NCI-H1417 treated with DMSO at 0.1 percent for 48 hours (cell line): ENCODE data around the gene PRKAG2.
"Not testable (repeated sequence)": the region's sequence is repeated elsewhere in the genome, so short reads cannot be mapped to it uniquely, and the experiment has no call there.

ENCODE experiments used
- DNase-seq: peaks from one replicate; lab custom pipeline; 2025; lab: John Stamatoyannopoulos, UW

PRKAG2 gene

GRCh38 chr7:151834271-151835035 is 42.5 kb downstream of the PRKAG2 start:
- DNase-seq, result no peak

GRCh38 chr7:151833691-151834090 is 43.2 kb downstream of the PRKAG2 start:
- no peak for DNase-seq

GRCh38 chr7:151833213-151833651 is 43.7 kb downstream of the PRKAG2 start:
- no peak for DNase-seq

GRCh38 chr7:151832656-151833055 is 44.3 kb downstream of the PRKAG2 start:
- no peak for DNase-seq

- DNase-seq, result no peak
These were observed 44.8 kb downstream of the PRKAG2 start for GRCh38 chr7:151832138-151832537.

- DNase-seq, result no peak
These were observed 45.3 kb downstream of the PRKAG2 start for GRCh38 chr7:151831606-151832005.

- no peak for DNase-seq
These were observed 46.6 kb downstream of the PRKAG2 start for GRCh38 chr7:151830121-151830830.

- no peak for DNase-seq
These were observed 47.2 kb downstream of the PRKAG2 start for GRCh38 chr7:151829707-151830106.

GRCh38 chr7:151827620-151828019 is 49.3 kb downstream of the PRKAG2 start:
- no peak for DNase-seq

- not testable (repeated sequence) for DNase-seq
These were observed 50.6 kb downstream of the PRKAG2 start for GRCh38 chr7:151826316-151826715.

GRCh38 chr7:151825721-151826120 is 51.2 kb downstream of the PRKAG2 start:
- no peak for DNase-seq

- no peak for DNase-seq
These were observed 52.5 kb downstream of the PRKAG2 start for GRCh38 chr7:151824373-151824933.

- no peak for DNase-seq
These were observed 53.1 kb downstream of the PRKAG2 start for GRCh38 chr7:151823566-151824372.

GRCh38 chr7:151822541-151823181 is 54.3 kb downstream of the PRKAG2 start:
- no peak for DNase-seq

- no peak for DNase-seq
These were observed 54.9 kb downstream of the PRKAG2 start for GRCh38 chr7:151821806-151822540.

- no peak for DNase-seq
These were observed 55.7 kb downstream of the PRKAG2 start for GRCh38 chr7:151821226-151821625.

GRCh38 chr7:151820491-151821105 is 56.3 kb downstream of the PRKAG2 start:
- no peak for DNase-seq

GRCh38 chr7:151819866-151820265 is 57.0 kb downstream of the PRKAG2 start:
- DNase-seq, result no peak

- DNase-seq, result no peak
These were observed 58.0 kb downstream of the PRKAG2 start for GRCh38 chr7:151818674-151819519.
